ENCODE measurements around the gene MPRIP.

DNA sequence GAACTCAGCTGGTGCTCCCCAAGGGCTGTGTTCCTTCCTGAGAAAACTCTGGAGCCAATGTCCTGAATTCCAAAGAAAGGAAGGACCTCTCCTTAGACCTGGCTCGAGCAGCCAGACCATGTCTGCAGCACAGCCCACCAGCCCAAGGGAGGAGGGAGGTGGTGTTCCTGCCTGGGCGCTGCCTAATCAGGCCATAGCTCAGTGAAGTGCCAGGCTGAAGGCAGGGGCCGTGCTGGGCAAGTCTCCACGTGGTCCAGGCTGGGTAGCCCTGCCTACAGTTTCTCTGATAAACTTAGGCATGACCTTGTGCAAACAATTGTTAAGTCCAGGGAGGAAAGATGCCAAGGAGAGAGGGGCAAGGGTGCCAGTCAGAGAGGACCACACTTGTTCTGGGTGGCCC is 76.8 kb downstream of the MPRIP start:
- TF ChIP-seq, protein P1, sequence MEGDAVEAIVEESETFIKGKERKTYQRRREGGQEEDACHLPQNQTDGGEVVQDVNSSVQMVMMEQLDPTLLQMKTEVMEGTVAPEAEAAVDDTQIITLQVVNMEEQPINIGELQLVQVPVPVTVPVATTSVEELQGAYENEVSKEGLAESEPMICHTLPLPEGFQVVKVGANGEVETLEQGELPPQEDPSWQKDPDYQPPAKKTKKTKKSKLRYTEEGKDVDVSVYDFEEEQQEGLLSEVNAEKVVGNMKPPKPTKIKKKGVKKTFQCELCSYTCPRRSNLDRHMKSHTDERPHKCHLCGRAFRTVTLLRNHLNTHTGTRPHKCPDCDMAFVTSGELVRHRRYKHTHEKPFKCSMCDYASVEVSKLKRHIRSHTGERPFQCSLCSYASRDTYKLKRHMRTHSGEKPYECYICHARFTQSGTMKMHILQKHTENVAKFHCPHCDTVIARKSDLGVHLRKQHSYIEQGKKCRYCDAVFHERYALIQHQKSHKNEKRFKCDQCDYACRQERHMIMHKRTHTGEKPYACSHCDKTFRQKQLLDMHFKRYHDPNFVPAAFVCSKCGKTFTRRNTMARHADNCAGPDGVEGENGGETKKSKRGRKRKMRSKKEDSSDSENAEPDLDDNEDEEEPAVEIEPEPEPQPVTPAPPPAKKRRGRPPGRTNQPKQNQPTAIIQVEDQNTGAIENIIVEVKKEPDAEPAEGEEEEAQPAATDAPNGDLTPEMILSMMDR (IDR thresholded peaks at IDR 0.05 in 8 of 11, conservative IDR thresholded peaks at IDR 0.05 in 3 of 11), result no peak
- TF ChIP-seq POLR2A (IDR thresholded peaks at IDR 0.05), result no peak
